ENCODE results near the gene MCUR1. TPM values are rescaled to one million over a fixed set of nuclear protein-coding genes. Genes with fewer than 3 reads are reported as not detected.

MCUR1 gene
- total RNA-seq, 1 experiment from 2014 or later = 33.1 TPM

DNA sequence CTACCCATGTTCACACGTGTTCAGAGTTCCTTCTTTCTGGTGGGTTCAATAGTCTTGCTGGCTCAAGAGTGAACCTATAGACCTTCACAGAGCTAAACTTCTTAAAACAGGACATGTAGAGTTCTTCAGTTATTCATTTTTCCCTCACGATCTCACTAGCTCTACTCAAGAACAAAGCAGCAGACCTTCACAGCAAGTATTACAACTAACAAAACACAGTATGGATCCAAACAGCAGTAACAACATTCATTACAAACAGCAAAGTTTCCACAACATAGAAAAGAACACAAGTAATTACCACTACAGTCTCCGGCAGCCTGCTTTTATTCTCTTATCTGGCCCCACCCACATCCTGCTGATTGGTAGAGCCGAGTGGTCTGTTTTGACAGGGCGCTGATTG lies 39.5 kb upstream of the MCUR1 start:
- no TSS peak for BruUV-seq (replicated peaks)
- Histone ChIP-seq H3K9me3 (ENCODE audit: control insufficient read depth, insufficient read depth, low read depth, low read length) (no peaks in the 10 kb centered on the region), H3K27me3 (ENCODE audit: control insufficient read depth, insufficient read depth, low read length) (no peaks in the 10 kb centered on the region), H3K36me3 (ENCODE audit: control insufficient read depth, insufficient read depth, low read length) (no peaks in the 10 kb centered on the region), H3K27ac (ENCODE audit: low read length) (no peak overlapping the region), H3K4me1 (ENCODE audit: control insufficient read depth, insufficient read depth, low read length) (no peaks in the 10 kb centered on the region), H3K4me3 (ENCODE audit: low read depth in 2 of 2, low read length in 2 of 2) (no peak overlapping the region)
- TF ChIP-seq, protein P1, sequence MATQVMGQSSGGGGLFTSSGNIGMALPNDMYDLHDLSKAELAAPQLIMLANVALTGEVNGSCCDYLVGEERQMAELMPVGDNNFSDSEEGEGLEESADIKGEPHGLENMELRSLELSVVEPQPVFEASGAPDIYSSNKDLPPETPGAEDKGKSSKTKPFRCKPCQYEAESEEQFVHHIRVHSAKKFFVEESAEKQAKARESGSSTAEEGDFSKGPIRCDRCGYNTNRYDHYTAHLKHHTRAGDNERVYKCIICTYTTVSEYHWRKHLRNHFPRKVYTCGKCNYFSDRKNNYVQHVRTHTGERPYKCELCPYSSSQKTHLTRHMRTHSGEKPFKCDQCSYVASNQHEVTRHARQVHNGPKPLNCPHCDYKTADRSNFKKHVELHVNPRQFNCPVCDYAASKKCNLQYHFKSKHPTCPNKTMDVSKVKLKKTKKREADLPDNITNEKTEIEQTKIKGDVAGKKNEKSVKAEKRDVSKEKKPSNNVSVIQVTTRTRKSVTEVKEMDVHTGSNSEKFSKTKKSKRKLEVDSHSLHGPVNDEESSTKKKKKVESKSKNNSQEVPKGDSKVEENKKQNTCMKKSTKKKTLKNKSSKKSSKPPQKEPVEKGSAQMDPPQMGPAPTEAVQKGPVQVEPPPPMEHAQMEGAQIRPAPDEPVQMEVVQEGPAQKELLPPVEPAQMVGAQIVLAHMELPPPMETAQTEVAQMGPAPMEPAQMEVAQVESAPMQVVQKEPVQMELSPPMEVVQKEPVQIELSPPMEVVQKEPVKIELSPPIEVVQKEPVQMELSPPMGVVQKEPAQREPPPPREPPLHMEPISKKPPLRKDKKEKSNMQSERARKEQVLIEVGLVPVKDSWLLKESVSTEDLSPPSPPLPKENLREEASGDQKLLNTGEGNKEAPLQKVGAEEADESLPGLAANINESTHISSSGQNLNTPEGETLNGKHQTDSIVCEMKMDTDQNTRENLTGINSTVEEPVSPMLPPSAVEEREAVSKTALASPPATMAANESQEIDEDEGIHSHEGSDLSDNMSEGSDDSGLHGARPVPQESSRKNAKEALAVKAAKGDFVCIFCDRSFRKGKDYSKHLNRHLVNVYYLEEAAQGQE (IDR thresholded peaks at IDR 0.05; ENCODE audit: insufficient read depth in 1 of 2, low read depth in 2 of 2, low read length in 1 of 2) = no peak
- TF ChIP-seq SIN3A (IDR thresholded peaks at IDR 0.05; ENCODE audit: borderline replicate concordance, insufficient read depth, low read depth, low read length) (no peak), POLR2AphosphoS5 (IDR thresholded peaks at IDR 0.05; ENCODE audit: low read depth, low read length) (no peak), TCF7L2 (IDR thresholded peaks at IDR 0.05; ENCODE audit: low read depth, low read length) (no peak), CTCF (IDR thresholded peaks at IDR 0.05) (no peak)
- no peak for ATAC-seq
- intact Hi-C loops (cut with micrococcal nuclease; ENCODE audit: unreplicated experiment) (no loop called here), in situ Hi-C loops (cut with HindIII; ENCODE audit: low pct_unique_long_range_greater_than_20kb, low sequenced_read_pairs) (no loop called here)
- ChIA-PET POLR2A (no interaction called here), CTCF (no interaction called here)
- no peak for DNase-seq (ENCODE audit: low read depth, low spot score)

GRCh38 chr6:13851803-13852202 lies 37.4 kb upstream of the MCUR1 start:
- in situ Hi-C loops (cut with HindIII; ENCODE audit: low pct_unique_long_range_greater_than_20kb, low sequenced_read_pairs) = no loop called here
- CTCF ChIA-PET = interaction anchor here (0.7 kb wide), 1 partner anchor 199 kb away, joined by 3 read pairs; no protein-coding TSS in a partner anchor

More at GRCh38 chr6:13851803-13852202, 37.4 kb upstream of the MCUR1 start:
- BruUV-seq (replicated peaks) = no TSS peak
- Histone ChIP-seq H3K36me3 (ENCODE audit: control insufficient read depth, insufficient read depth, low read length) (no peaks in the 10 kb centered on the region), H3K4me1 (ENCODE audit: control insufficient read depth, insufficient read depth, low read length) (no peaks in the 10 kb centered on the region), H3K9me3 (ENCODE audit: control insufficient read depth, insufficient read depth, low read depth, low read length) (no peaks in the 10 kb centered on the region), H3K4me3 (ENCODE audit: low read depth in 2 of 2, low read length in 2 of 2) (no peak overlapping the region), H3K27me3 (ENCODE audit: control insufficient read depth, insufficient read depth, low read length) (no peaks in the 10 kb centered on the region), H3K27ac (ENCODE audit: low read length) (no peak overlapping the region)
- no peak for ATAC-seq
- intact Hi-C loops (cut with micrococcal nuclease; ENCODE audit: unreplicated experiment) = no loop called here
- POLR2A ChIA-PET = no interaction called here
- TF ChIP-seq SIN3A (IDR thresholded peaks at IDR 0.05; ENCODE audit: borderline replicate concordance, insufficient read depth, low read depth, low read length) = no peak
- TF ChIP-seq, protein P1 (IDR thresholded peaks at IDR 0.05; ENCODE audit: insufficient read depth in 1 of 2, low read depth in 2 of 2, low read length in 1 of 2) = no peak
- TF ChIP-seq TCF7L2 (IDR thresholded peaks at IDR 0.05; ENCODE audit: low read depth, low read length) = no peak
- DNase-seq (ENCODE audit: low read depth, low spot score) = no peak

All from Panc1 (cell line).